LNCaP clone FGC (cell line): ENCODE results near the gene RNU7-1.

Source experiments
- DNase-seq: peaks from one replicate; pipeline ENCODE4 v3.0.0-alpha.2; 2011; ENCODE audit warnings: low read depth
- H3K4me3 ChIP-seq: 2 replicates; pipeline ENCODE4 v1.5.1; 2011; ENCODE audit warnings: mild to moderate bottlenecking, low read depth, low read length, control low read depth
- CTCF ChIP-seq: IDR thresholded peaks from 2 replicates; pipeline ENCODE4 v1.5.1; 2012; ENCODE audit warnings: mild to moderate bottlenecking; ENCODE audit not compliant: control insufficient read depth, insufficient read depth; ENCODE audit errors: extremely low read depth

Gene RNU7-1

GRCh38 chr12:6951551-6952120 lies 8.0 kb downstream of the RNU7-1 start:
- no peak overlapping the region for H3K4me3 ChIP-seq
- no peak for TF ChIP-seq CTCF
- no peak for DNase-seq

- no peak overlapping the region for H3K4me3 ChIP-seq
- DNase-seq, result no peak
- TF ChIP-seq CTCF, result no peak
Observed at GRCh38 chr12:6952121-6952862, 8.7 kb downstream of the RNU7-1 start.

GRCh38 chr12:6952863-6953441 lies 9.3 kb downstream of the RNU7-1 start:
- TF ChIP-seq CTCF, result no peak
- no peak for DNase-seq
- H3K4me3 ChIP-seq, result no peak overlapping the region

- DNase-seq, result no peak
- H3K4me3 ChIP-seq, result no peak overlapping the region
- no peak for TF ChIP-seq CTCF
Observed at GRCh38 chr12:6953442-6954315, 10.1 kb downstream of the RNU7-1 start.

- no peak for DNase-seq
- no peak overlapping the region for H3K4me3 ChIP-seq
- TF ChIP-seq CTCF, result no peak
Observed at GRCh38 chr12:6954316-6955107, 10.9 kb downstream of the RNU7-1 start.
